Measurements from ENCODE around the gene TASP1. TPM values are rescaled to one million over a fixed set of nuclear protein-coding genes. Genes with fewer than 3 reads are reported as not detected.

TASP1 gene
- total RNA-seq, 1 experiment from 2014 or later: 8.9 TPM

DNA sequence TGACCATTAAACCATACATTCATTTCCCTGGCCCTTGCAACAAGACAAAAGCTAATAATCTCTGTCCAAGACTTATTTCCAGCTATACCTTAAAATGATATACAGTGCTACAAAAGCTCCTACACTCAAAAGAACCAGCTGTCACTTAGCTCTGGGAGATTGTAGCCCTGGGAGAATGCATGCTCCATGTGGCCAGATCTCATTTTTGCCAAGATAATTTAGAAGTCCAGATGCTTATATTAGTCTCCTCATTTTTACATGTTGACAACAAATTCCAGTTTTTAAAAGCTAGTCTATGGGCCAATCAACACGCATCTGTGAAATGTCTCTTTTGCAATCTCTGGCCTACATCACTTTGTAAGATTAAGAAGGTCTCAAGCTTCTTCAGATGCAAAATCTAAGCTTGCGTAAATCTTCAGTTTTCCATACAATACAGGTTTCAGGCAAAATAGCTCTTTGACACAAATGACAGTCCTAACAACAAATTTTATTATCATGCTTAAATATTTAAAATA is 27.1 kb downstream of the TASP1 start:
- no peaks in the 10 kb centered on the region for H3K27me3 ChIP-seq (ENCODE audit: control insufficient read depth, insufficient read depth, low read length)
- H3K4me3 ChIP-seq (ENCODE audit: low read depth in 2 of 2, low read length in 2 of 2): no peak overlapping the region
- in situ Hi-C loops (cut with HindIII; ENCODE audit: low pct_unique_long_range_greater_than_20kb, low sequenced_read_pairs) (no loop called here), intact Hi-C loops (cut with micrococcal nuclease; ENCODE audit: unreplicated experiment) (no loop called here)
- ChIA-PET CTCF (no interaction called here), POLR2A (interaction anchor here (0.5 kb wide), 1 partner anchor 57 kb away, joined by 9 read pairs; no protein-coding TSS in a partner anchor)
- DNase-seq (ENCODE audit: low read depth, low spot score) (no peak), ATAC-seq (no peak)
- no peaks in the 10 kb centered on the region for H3K36me3 ChIP-seq (ENCODE audit: control insufficient read depth, insufficient read depth, low read length)
- TF ChIP-seq SIN3A (IDR thresholded peaks at IDR 0.05; ENCODE audit: borderline replicate concordance, insufficient read depth, low read depth, low read length): no peak
- no peak for TF ChIP-seq POLR2AphosphoS5 (IDR thresholded peaks at IDR 0.05; ENCODE audit: low read depth, low read length)
- no peak for TF ChIP-seq CTCF (IDR thresholded peaks at IDR 0.05)
- TF ChIP-seq, protein P1, sequence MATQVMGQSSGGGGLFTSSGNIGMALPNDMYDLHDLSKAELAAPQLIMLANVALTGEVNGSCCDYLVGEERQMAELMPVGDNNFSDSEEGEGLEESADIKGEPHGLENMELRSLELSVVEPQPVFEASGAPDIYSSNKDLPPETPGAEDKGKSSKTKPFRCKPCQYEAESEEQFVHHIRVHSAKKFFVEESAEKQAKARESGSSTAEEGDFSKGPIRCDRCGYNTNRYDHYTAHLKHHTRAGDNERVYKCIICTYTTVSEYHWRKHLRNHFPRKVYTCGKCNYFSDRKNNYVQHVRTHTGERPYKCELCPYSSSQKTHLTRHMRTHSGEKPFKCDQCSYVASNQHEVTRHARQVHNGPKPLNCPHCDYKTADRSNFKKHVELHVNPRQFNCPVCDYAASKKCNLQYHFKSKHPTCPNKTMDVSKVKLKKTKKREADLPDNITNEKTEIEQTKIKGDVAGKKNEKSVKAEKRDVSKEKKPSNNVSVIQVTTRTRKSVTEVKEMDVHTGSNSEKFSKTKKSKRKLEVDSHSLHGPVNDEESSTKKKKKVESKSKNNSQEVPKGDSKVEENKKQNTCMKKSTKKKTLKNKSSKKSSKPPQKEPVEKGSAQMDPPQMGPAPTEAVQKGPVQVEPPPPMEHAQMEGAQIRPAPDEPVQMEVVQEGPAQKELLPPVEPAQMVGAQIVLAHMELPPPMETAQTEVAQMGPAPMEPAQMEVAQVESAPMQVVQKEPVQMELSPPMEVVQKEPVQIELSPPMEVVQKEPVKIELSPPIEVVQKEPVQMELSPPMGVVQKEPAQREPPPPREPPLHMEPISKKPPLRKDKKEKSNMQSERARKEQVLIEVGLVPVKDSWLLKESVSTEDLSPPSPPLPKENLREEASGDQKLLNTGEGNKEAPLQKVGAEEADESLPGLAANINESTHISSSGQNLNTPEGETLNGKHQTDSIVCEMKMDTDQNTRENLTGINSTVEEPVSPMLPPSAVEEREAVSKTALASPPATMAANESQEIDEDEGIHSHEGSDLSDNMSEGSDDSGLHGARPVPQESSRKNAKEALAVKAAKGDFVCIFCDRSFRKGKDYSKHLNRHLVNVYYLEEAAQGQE (IDR thresholded peaks at IDR 0.05; ENCODE audit: insufficient read depth in 1 of 2, low read depth in 2 of 2, low read length in 1 of 2): no peak
- no peak for TF ChIP-seq TCF7L2 (IDR thresholded peaks at IDR 0.05; ENCODE audit: low read depth, low read length)
- no peaks in the 10 kb centered on the region for H3K9me3 ChIP-seq (ENCODE audit: control insufficient read depth, insufficient read depth, low read depth, low read length)
- BruUV-seq (replicated peaks): no TSS peak
- H3K4me1 ChIP-seq (ENCODE audit: control insufficient read depth, insufficient read depth, low read length): no peaks in the 10 kb centered on the region
- H3K27ac ChIP-seq (ENCODE audit: low read length): no peak overlapping the region

GRCh38 chr20:13610184-13610583 is 28.5 kb downstream of the TASP1 start:
- no peak overlapping the region for H3K27ac ChIP-seq (ENCODE audit: low read length)
- H3K27me3 ChIP-seq (ENCODE audit: control insufficient read depth, insufficient read depth, low read length): no peaks in the 10 kb centered on the region
- H3K9me3 ChIP-seq (ENCODE audit: control insufficient read depth, insufficient read depth, low read depth, low read length): no peaks in the 10 kb centered on the region
- intact Hi-C loops (cut with micrococcal nuclease; ENCODE audit: unreplicated experiment) (no loop called here), in situ Hi-C loops (cut with HindIII; ENCODE audit: low pct_unique_long_range_greater_than_20kb, low sequenced_read_pairs) (no loop called here)
- DNase-seq (ENCODE audit: low read depth, low spot score): no peak
- no peak for TF ChIP-seq SIN3A (IDR thresholded peaks at IDR 0.05; ENCODE audit: borderline replicate concordance, insufficient read depth, low read depth, low read length)
- TF ChIP-seq TCF7L2 (IDR thresholded peaks at IDR 0.05; ENCODE audit: low read depth, low read length): no peak
- TF ChIP-seq CTCF (IDR thresholded peaks at IDR 0.05): peak; percentile 14; the same call in 1 of the 2 replicates
- H3K4me1 ChIP-seq (ENCODE audit: control insufficient read depth, insufficient read depth, low read length): no peaks in the 10 kb centered on the region
- POLR2A ChIA-PET: no interaction called here
- no peaks in the 10 kb centered on the region for H3K36me3 ChIP-seq (ENCODE audit: control insufficient read depth, insufficient read depth, low read length)
- no peak for ATAC-seq
- CTCF ChIA-PET: interaction anchor here (0.7 kb wide), 1 partner anchor 10 kb away, joined by 3 read pairs; no protein-coding TSS in a partner anchor
- no peak overlapping the region for H3K4me3 ChIP-seq (ENCODE audit: low read depth in 2 of 2, low read length in 2 of 2)
- no TSS peak for BruUV-seq (replicated peaks)

Measured in Panc1 (cell line).